DOHH2 (cell line): ENCODE measurements around the gene CPT2.

Source experiments
- EZH2phosphoT487 ChIP-seq: fragments of 200-600 bp; sonication (generic); IDR thresholded peaks from 2 replicates; pipeline ENCODE4 v1.6.1; 2017; ENCODE audit warnings: borderline replicate concordance, mild to moderate bottlenecking, antibody characterized with exemption, low read length, moderate library complexity, mixed read lengths
- TF ChIP-seq, protein P1 (sequence below): fragments of 200-600 bp; sonication (generic); IDR thresholded peaks from one replicate; pipeline ENCODE4 v1.5.1; 2014; ENCODE audit warnings: antibody characterized with exemption, mild to moderate bottlenecking, low read depth, low read length; ENCODE audit not compliant: poor library complexity, severe bottlenecking

DNA sequence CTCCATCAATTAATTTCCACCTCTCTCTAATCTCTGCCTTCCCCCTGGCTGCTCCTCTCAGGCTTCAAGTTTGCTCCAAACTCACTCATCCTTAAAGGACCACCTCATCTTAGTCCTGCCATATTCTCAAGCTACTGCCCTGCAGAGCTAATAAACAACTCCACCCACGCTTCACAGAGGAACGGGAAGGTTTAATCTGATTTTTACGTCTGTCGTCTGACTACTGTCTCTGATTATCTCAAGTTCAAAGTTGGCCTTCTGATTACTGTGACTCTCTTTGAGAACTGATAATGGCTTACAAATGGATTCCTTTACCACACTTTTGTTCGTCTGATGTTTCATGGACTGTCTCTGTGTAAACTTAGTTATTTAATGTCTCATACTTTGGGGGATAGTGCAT lies 7.6 kb upstream of the CPT2 start:
- TF ChIP-seq, protein P1, sequence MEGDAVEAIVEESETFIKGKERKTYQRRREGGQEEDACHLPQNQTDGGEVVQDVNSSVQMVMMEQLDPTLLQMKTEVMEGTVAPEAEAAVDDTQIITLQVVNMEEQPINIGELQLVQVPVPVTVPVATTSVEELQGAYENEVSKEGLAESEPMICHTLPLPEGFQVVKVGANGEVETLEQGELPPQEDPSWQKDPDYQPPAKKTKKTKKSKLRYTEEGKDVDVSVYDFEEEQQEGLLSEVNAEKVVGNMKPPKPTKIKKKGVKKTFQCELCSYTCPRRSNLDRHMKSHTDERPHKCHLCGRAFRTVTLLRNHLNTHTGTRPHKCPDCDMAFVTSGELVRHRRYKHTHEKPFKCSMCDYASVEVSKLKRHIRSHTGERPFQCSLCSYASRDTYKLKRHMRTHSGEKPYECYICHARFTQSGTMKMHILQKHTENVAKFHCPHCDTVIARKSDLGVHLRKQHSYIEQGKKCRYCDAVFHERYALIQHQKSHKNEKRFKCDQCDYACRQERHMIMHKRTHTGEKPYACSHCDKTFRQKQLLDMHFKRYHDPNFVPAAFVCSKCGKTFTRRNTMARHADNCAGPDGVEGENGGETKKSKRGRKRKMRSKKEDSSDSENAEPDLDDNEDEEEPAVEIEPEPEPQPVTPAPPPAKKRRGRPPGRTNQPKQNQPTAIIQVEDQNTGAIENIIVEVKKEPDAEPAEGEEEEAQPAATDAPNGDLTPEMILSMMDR: no peak
- no peak for TF ChIP-seq EZH2phosphoT487
